ENCODE measurements around the gene MAP7D3.
"Not testable (repeated sequence)": the region's sequence is repeated elsewhere in the genome, so short reads cannot be mapped to it uniquely, and the experiment has no call there.

The MAP7D3 gene

GRCh38 chrX:136246201-136246600 lies 5.0 kb downstream of the MAP7D3 start:
- no peak for DNase-seq

- DNase-seq, result not testable (repeated sequence)
These were observed 13.4 kb downstream of the MAP7D3 start for GRCh38 chrX:136237849-136238248.

- DNase-seq, result no peak
These were observed 14.1 kb downstream of the MAP7D3 start for GRCh38 chrX:136237074-136237473.

- no peak for DNase-seq
These were observed 22.4 kb downstream of the MAP7D3 start for GRCh38 chrX:136228839-136229207.

GRCh38 chrX:136227948-136228838 lies 23.0 kb downstream of the MAP7D3 start:
- DNase-seq, result no peak

- DNase-seq, result no peak
These were observed 24.1 kb downstream of the MAP7D3 start for GRCh38 chrX:136227074-136227473.

- no peak for DNase-seq
These were observed 29.2 kb downstream of the MAP7D3 start for GRCh38 chrX:136221851-136222513.

- DNase-seq, result no peak
These were observed 30.2 kb downstream of the MAP7D3 start for GRCh38 chrX:136220951-136221350.

- no peak for DNase-seq
These were observed 30.7 kb downstream of the MAP7D3 start for GRCh38 chrX:136220540-136220939.

GRCh38 chrX:136219893-136220292 lies 31.3 kb downstream of the MAP7D3 start:
- DNase-seq, result no peak

GRCh38 chrX:136215559-136215958 lies 35.6 kb downstream of the MAP7D3 start:
- no peak for DNase-seq

- no peak for DNase-seq
These were observed 36.6 kb downstream of the MAP7D3 start for GRCh38 chrX:136214551-136214950.

GRCh38 chrX:136212557-136213111 lies 38.6 kb downstream of the MAP7D3 start:
- no peak for DNase-seq

GRCh38 chrX:136211766-136212556 lies 39.2 kb downstream of the MAP7D3 start:
- no peak for DNase-seq

GRCh38 chrX:136210806-136211205 lies 40.4 kb downstream of the MAP7D3 start:
- DNase-seq, result no peak

GRCh38 chrX:136210243-136210642 lies 41.0 kb downstream of the MAP7D3 start:
- DNase-seq, result no peak

- no peak for DNase-seq
These were observed 41.4 kb downstream of the MAP7D3 start for GRCh38 chrX:136209751-136210150.

GRCh38 chrX:136209016-136209738 lies 42.0 kb downstream of the MAP7D3 start:
- no peak for DNase-seq

- DNase-seq, result no peak
These were observed 43.7 kb downstream of the MAP7D3 start for GRCh38 chrX:136207546-136207945.

- DNase-seq, result no peak
These were observed 44.3 kb downstream of the MAP7D3 start for GRCh38 chrX:136206916-136207315.

GRCh38 chrX:136205882-136206380 lies 45.3 kb downstream of the MAP7D3 start:
- no peak for DNase-seq

GRCh38 chrX:136204571-136204970 lies 46.6 kb downstream of the MAP7D3 start:
- no peak for DNase-seq
